Stomach smooth muscle (tissue), 2 donors: ENCODE data around the gene ESPN.
"Not testable (repeated sequence)": the region's sequence is repeated elsewhere in the genome, so short reads cannot be mapped to it uniquely, and the experiment has no call there.

Experiments
- H3K27ac ChIP-seq: one replicate; pipeline ENCODE4 v1.7.0; 2013; ENCODE audit warnings: mild to moderate bottlenecking, low read length, inconsistent platforms
- H3K27me3 ChIP-seq, 2 donors: one replicate each; pipeline ENCODE4 v1.7.0; 2013; ENCODE audit warnings: low read length in 2 of 2; ENCODE audit not compliant: insufficient read depth in 2 of 2, control insufficient read depth in 1 of 2
- H3K36me3 ChIP-seq, 2 donors: one replicate each; pipeline ENCODE4 v1.7.0; 2013; ENCODE audit warnings: low read length in 2 of 2; ENCODE audit not compliant: control insufficient read depth in 2 of 2, insufficient read depth in 2 of 2
- H3K4me1 ChIP-seq: one replicate; pipeline ENCODE4 v1.7.0; 2013; ENCODE audit warnings: low read length; ENCODE audit not compliant: control insufficient read depth, insufficient read depth
- H3K4me3 ChIP-seq, 2 donors: one replicate each; pipeline ENCODE4 v1.7.0; 2013; ENCODE audit warnings: low read length in 2 of 2
- H3K9ac ChIP-seq, 2 donors: one replicate each; pipeline ENCODE4 v1.7.0; 2013; ENCODE audit warnings: low read length in 2 of 2, mild to moderate bottlenecking in 1 of 2
- H3K9me3 ChIP-seq, 2 donors: one replicate each; pipeline ENCODE4 v1.7.0; 2013; ENCODE audit warnings: low read length in 2 of 2; ENCODE audit not compliant: control insufficient read depth in 2 of 2
- donor health status: healthy.
- donor health status: Pancreatic carcinoma.

ESPN gene

GRCh38 chr1:6486433-6487011 is 61.9 kb downstream of the ESPN start:
- H3K9ac ChIP-seq: no peak overlapping the region
- peaks cover 10 to 20% of the 10 kb centered on the region in 2 donors for H3K27me3 ChIP-seq
- no peaks in the 10 kb centered on the region for H3K36me3 ChIP-seq
- H3K9me3 ChIP-seq: no peaks in the 10 kb centered on the region
- no peak overlapping the region for H3K27ac ChIP-seq
- H3K4me3 ChIP-seq: no peak overlapping the region
- H3K4me1 ChIP-seq: peaks cover 41% of the 10 kb centered on the region

- no peaks in the 10 kb centered on the region for H3K36me3 ChIP-seq
- H3K9ac ChIP-seq: no peak overlapping the region
- no peaks in the 10 kb centered on the region for H3K9me3 ChIP-seq
- peaks cover 10 to 20% of the 10 kb centered on the region in 2 donors for H3K27me3 ChIP-seq
- H3K27ac ChIP-seq: no peak overlapping the region
- H3K4me1 ChIP-seq: peaks cover 45% of the 10 kb centered on the region
- no peak overlapping the region for H3K4me3 ChIP-seq
These were observed 63.4 kb downstream of the ESPN start for GRCh38 chr1:6487804-6488484.

GRCh38 chr1:6488602-6489382 is 64.2 kb downstream of the ESPN start:
- Histone ChIP-seq H3K4me3 (no peak overlapping the region), H3K27ac (no peak overlapping the region), H3K9me3 (no peaks in the 10 kb centered on the region), H3K4me1 (peaks cover 47% of the 10 kb centered on the region), H3K27me3 (peaks cover 10 to 20% of the 10 kb centered on the region in 2 donors), H3K36me3 (no peaks in the 10 kb centered on the region), H3K9ac (no peak overlapping the region)

GRCh38 chr1:6489383-6489765 is 64.8 kb downstream of the ESPN start:
- H3K4me3 ChIP-seq: no peak overlapping the region
- no peak overlapping the region for H3K27ac ChIP-seq
- no peaks in the 10 kb centered on the region for H3K9me3 ChIP-seq
- no peak overlapping the region for H3K9ac ChIP-seq
- peaks cover 10 to 20% of the 10 kb centered on the region in 2 donors for H3K27me3 ChIP-seq
- peaks cover 47% of the 10 kb centered on the region for H3K4me1 ChIP-seq
- no peaks in the 10 kb centered on the region for H3K36me3 ChIP-seq

- peak overlapping the region in 1 of 2 donors; percentile 71 for H3K9ac ChIP-seq
- peaks cover 10 to 17% of the 10 kb centered on the region in 2 donors for H3K27me3 ChIP-seq
- H3K4me1 ChIP-seq: peaks cover 44% of the 10 kb centered on the region
- H3K27ac ChIP-seq: no peak overlapping the region
- H3K9me3 ChIP-seq: no peaks in the 10 kb centered on the region
- H3K36me3 ChIP-seq: no peaks in the 10 kb centered on the region
- H3K4me3 ChIP-seq: peak overlapping the region; percentile 77 to 79
These were observed 65.2 kb downstream of the ESPN start for GRCh38 chr1:6489799-6490180.

- Histone ChIP-seq H3K4me1 (peaks cover 39% of the 10 kb centered on the region), H3K4me3 (peak overlapping the region; percentile 77 to 79), H3K36me3 (no peaks in the 10 kb centered on the region), H3K9me3 (no peaks in the 10 kb centered on the region), H3K27ac (peak overlapping the region; percentile 18), H3K9ac (peak overlapping the region; percentile 71 to 76), H3K27me3 (peaks cover 10 to 11% of the 10 kb centered on the region in 2 donors)
These were observed 65.9 kb downstream of the ESPN start for GRCh38 chr1:6490181-6491080.

GRCh38 chr1:6491081-6491449 is 66.5 kb downstream of the ESPN start:
- Histone ChIP-seq H3K9ac (peak overlapping the region; percentile 71 to 76), H3K27me3 (peaks cover 6 to 8% of the 10 kb centered on the region in 2 donors), H3K9me3 (no peaks in the 10 kb centered on the region), H3K4me3 (peak overlapping the region; percentile 77 to 79), H3K4me1 (peaks cover 37% of the 10 kb centered on the region), H3K36me3 (no peaks in the 10 kb centered on the region), H3K27ac (peak overlapping the region; percentile 18)

GRCh38 chr1:6491480-6491962 is 66.9 kb downstream of the ESPN start, which contains the start of gene PLEKHG5:
PLEKHG5 (minus strand) TSS chr1:6491667; CDS start chr1:6477571, 14,096 bp downstream.
- Histone ChIP-seq H3K27ac (peak within 1 kb of the TSS; percentile 18), H3K9ac (peak within 1 kb of the TSS; percentile 71 to 76), H3K36me3 (no peaks in the 10 kb centered on the region), H3K4me3 (peak within 1 kb of the TSS; percentile 77 to 79), H3K4me1 (peaks cover 38% of the 10 kb centered on the region), H3K27me3 (peaks cover 2 to 3% of the 10 kb centered on the region in 2 donors), H3K9me3 (no peaks in the 10 kb centered on the region)

- Histone ChIP-seq H3K36me3 (no peaks in the 10 kb centered on the region), H3K9ac (no peak overlapping the region), H3K27me3 (peaks cover 0 to 2% of the 10 kb centered on the region in 2 donors), H3K4me1 (peaks cover 39% of the 10 kb centered on the region), H3K4me3 (no peak overlapping the region), H3K9me3 (no peaks in the 10 kb centered on the region), H3K27ac (no peak overlapping the region)
These were observed 67.4 kb downstream of the ESPN start for GRCh38 chr1:6491966-6492365.

- not testable (repeated sequence) for H3K36me3 ChIP-seq, H3K9ac ChIP-seq, H3K9me3 ChIP-seq, H3K27me3 ChIP-seq, H3K4me3 ChIP-seq, H3K27ac ChIP-seq
- peaks cover 53% of the 10 kb centered on the region for H3K4me1 ChIP-seq
These were observed 69.3 kb downstream of the ESPN start for GRCh38 chr1:6493834-6494223.
